HepG2 (cell line): ENCODE results near the gene C2orf42. TPM values are rescaled to one million over a fixed set of nuclear protein-coding genes. Genes with fewer than 3 reads are reported as not detected.

Experiments
- ATF4 ChIP-seq, 2 experiments: fragments of 450-650 bp in 1 of 2; sonication (generic) in 1 of 2; formaldehyde crosslinking; IDR thresholded peaks; 2 replicates each; pipeline versions ENCODE4 v1.5.0 to v1.8.0; 2020 to 2022; ENCODE audit warnings: mild to moderate bottlenecking in 1 of 2, missing genetic modification reagents in 1 of 2
- DR1 ChIP-seq: sonication (generic); formaldehyde crosslinking; IDR thresholded peaks from 2 replicates; pipeline ENCODE4 v1.8.0; 2021; ENCODE audit warnings: mild to moderate bottlenecking, missing genetic modification reagents, inconsistent platforms
- HNRNPL ChIP-seq: fragments of 200-400 bp; formaldehyde crosslinking; IDR thresholded peaks from 2 replicates; pipeline ENCODE4 v1.6.1; 2017; ENCODE audit warnings: mild to moderate bottlenecking, low read depth, low read length
- KDM5A ChIP-seq: fragments of 200-600 bp; sonication (generic); IDR thresholded peaks from 2 replicates; pipeline ENCODE4 v1.7.0; 2018; ENCODE audit warnings: antibody characterized with exemption, mild to moderate bottlenecking, low read length, borderline replicate concordance
- MXD3 ChIP-seq: IDR thresholded peaks from 2 replicates; pipeline ENCODE4 v1.6.1; 2016; ENCODE audit warnings: mild to moderate bottlenecking, missing biosample characterization, missing genetic modification reagents
- ONECUT2 ChIP-seq: sonication (generic); formaldehyde crosslinking; IDR thresholded peaks from 2 replicates; pipeline ENCODE4 v1.4.0; 2020; ENCODE audit warnings: missing genetic modification reagents
- POLR2AphosphoS5 ChIP-seq: IDR thresholded peaks from 2 replicates; pipeline ENCODE4 v1.6.1; 2012; ENCODE audit warnings: low read depth, low read length
- PRMT3 ChIP-seq: sonication (generic); formaldehyde crosslinking; IDR thresholded peaks from 2 replicates; pipeline ENCODE4 v1.8.1; 2022; ENCODE audit warnings: low read depth, mild to moderate bottlenecking, moderate library complexity, missing genetic modification reagents, borderline replicate concordance
- RCOR2 ChIP-seq: IDR thresholded peaks from 2 replicates; pipeline ENCODE4 v1.6.1; 2016; ENCODE audit warnings: missing biosample characterization, missing genetic modification reagents
- SAP130 ChIP-seq: IDR thresholded peaks from 2 replicates; pipeline ENCODE4 v1.6.1; 2016; ENCODE audit warnings: low read depth
- TOE1 ChIP-seq: sonication (generic); formaldehyde crosslinking; IDR thresholded peaks from 2 replicates; pipeline ENCODE4 v1.4.0; 2020; ENCODE audit warnings: mild to moderate bottlenecking, missing genetic modification reagents
- ZNF484 ChIP-seq: sonication (generic); formaldehyde crosslinking; IDR thresholded peaks from 2 replicates; pipeline ENCODE4 v1.5.1; 2020; ENCODE audit warnings: mild to moderate bottlenecking, low read depth, missing genetic modification reagents, borderline replicate concordance
- ZNF496 ChIP-seq: sonication (generic); formaldehyde crosslinking; IDR thresholded peaks from 2 replicates; pipeline ENCODE4 v1.8.1; 2023; ENCODE audit warnings: mild to moderate bottlenecking, moderate library complexity, missing genetic modification reagents; ENCODE audit not compliant: insufficient replicate concordance
- ZSCAN20 ChIP-seq: sonication (generic); formaldehyde crosslinking; IDR thresholded peaks from 2 replicates; pipeline ENCODE4 v1.4.0; 2020; ENCODE audit warnings: missing genetic modification reagents, mild to moderate bottlenecking, borderline replicate concordance
- polyA plus RNA-seq, 8 experiments: library from polyadenylated mRNA; depleted of rRNA in 3 of 8; stranded (reverse) in 7 of 8; unstranded in 1 of 8; fragments of >200 nt; fragmentation: Illumina TruSeq in 4 of 8; extraction: Trizol in 4 of 8; gene quantifications; 2 replicates each; pipeline versions ENCODE4 v1.2.1 to v1.2.3, GENCODE V29; 2011 to 2016; ENCODE audit warnings: low read depth in 4 of 8, missing spikeins in 1 of 8, mixed read lengths in 1 of 8; ENCODE audit not compliant: insufficient read depth in 1 of 8
- total RNA-seq, 5 experiments: library from RNA; depleted of rRNA; stranded (reverse); fragments of >200 nt; fragmentation: Illumina TruSeq; extraction: Trizol; gene quantifications; 2 replicates each; pipeline ENCODE4 v1.2.3, GENCODE V29; 2016; ENCODE audit warnings: low read depth in 1 of 5
- TF ChIP-seq, protein P1 (sequence below): sonication (generic); formaldehyde crosslinking; IDR thresholded peaks from one replicate; pipeline ENCODE4 v1.5.1; 2020; ENCODE audit warnings: mild to moderate bottlenecking, missing genetic modification reagents; ENCODE audit errors: not compliant biosample characterization
- TF ChIP-seq, protein P2 (sequence below): sonication (generic); formaldehyde crosslinking; IDR thresholded peaks from 2 replicates; pipeline ENCODE4 v1.5.0; 2020; ENCODE audit warnings: missing genetic modification reagents
- TF ChIP-seq, protein P3 (sequence below): IDR thresholded peaks from 2 replicates; pipeline ENCODE4 v1.6.1; 2012; ENCODE audit warnings: inconsistent platforms

The C2orf42 gene
- total and polyA plus RNA-seq, 2 of the 13 experiments (the other 11 are each of a cell fraction or from before 2014, with no cell fraction given) = 9.3 to 9.9 TPM

GRCh38 chr2:70141212-70141901, 49.5 kb downstream of the C2orf42 start (continued):
- TF ChIP-seq, protein P1, sequence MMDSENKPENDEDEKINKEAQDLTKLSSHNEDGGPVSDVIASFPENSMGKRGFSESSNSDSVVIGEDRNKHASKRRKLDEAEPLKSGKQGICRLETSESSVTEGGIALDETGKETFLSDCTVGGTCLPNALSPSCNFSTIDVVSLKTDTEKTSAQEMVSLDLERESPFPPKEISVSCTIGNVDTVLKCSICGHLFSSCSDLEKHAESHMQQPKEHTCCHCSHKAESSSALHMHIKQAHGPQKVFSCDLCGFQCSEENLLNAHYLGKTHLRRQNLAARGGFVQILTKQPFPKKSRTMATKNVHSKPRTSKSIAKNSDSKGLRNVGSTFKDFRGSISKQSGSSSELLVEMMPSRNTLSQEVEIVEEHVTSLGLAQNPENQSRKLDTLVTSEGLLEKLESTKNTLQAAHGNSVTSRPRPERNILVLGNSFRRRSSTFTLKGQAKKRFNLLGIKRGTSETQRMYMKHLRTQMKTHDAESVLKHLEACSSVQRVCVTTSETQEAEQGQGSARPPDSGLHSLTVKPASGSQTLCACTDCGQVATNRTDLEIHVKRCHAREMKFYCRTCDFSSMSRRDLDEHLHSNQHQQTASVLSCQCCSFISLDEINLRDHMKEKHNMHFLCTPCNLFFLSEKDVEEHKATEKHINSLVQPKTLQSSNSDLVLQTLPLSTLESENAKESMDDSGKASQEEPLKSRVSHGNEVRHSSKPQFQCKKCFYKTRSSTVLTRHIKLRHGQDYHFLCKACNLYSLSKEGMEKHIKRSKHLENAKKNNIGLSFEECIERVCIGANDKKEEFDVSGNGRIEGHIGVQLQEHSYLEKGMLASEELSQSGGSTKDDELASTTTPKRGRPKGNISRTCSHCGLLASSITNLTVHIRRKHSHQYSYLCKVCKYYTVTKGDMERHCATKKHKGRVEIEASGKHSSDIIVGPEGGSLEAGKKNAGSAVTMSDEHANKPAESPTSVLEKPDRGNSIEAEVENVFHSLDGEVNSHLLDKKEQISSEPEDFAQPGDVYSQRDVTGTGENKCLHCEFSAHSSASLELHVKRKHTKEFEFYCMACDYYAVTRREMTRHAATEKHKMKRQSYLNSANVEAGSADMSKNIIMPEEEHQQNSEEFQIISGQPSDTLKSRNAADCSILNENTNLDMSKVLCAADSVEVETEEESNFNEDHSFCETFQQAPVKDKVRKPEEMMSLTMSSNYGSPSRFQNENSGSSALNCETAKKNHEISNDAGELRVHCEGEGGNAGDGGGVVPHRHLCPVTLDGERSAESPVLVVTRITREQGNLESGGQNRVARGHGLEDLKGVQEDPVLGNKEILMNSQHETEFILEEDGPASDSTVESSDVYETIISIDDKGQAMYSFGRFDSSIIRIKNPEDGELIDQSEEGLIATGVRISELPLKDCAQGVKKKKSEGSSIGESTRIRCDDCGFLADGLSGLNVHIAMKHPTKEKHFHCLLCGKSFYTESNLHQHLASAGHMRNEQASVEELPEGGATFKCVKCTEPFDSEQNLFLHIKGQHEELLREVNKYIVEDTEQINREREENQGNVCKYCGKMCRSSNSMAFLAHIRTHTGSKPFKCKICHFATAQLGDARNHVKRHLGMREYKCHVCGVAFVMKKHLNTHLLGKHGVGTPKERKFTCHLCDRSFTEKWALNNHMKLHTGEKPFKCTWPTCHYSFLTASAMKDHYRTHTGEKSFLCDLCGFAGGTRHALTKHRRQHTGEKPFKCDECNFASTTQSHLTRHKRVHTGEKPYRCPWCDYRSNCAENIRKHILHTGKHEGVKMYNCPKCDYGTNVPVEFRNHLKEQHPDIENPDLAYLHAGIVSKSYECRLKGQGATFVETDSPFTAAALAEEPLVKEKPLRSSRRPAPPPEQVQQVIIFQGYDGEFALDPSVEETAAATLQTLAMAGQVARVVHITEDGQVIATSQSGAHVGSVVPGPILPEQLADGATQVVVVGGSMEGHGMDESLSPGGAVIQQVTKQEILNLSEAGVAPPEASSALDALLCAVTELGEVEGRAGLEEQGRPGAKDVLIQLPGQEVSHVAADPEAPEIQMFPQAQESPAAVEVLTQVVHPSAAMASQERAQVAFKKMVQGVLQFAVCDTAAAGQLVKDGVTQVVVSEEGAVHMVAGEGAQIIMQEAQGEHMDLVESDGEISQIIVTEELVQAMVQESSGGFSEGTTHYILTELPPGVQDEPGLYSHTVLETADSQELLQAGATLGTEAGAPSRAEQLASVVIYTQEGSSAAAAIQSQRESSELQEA (CRISPR knock-in tag) = no peak
- TF ChIP-seq DR1 (CRISPR knock-in tag) = no peak
- no peak for TF ChIP-seq HNRNPL
- no peak for TF ChIP-seq KDM5A
- peak; percentile 45; the same call in 1 of the 2 replicates for TF ChIP-seq POLR2AphosphoS5
- no peak for TF ChIP-seq ZNF496 (CRISPR knock-in tag)
- no peak for TF ChIP-seq ZSCAN20
- TF ChIP-seq MXD3 (CRISPR knock-in tag) = no peak
- TF ChIP-seq, protein P2, sequence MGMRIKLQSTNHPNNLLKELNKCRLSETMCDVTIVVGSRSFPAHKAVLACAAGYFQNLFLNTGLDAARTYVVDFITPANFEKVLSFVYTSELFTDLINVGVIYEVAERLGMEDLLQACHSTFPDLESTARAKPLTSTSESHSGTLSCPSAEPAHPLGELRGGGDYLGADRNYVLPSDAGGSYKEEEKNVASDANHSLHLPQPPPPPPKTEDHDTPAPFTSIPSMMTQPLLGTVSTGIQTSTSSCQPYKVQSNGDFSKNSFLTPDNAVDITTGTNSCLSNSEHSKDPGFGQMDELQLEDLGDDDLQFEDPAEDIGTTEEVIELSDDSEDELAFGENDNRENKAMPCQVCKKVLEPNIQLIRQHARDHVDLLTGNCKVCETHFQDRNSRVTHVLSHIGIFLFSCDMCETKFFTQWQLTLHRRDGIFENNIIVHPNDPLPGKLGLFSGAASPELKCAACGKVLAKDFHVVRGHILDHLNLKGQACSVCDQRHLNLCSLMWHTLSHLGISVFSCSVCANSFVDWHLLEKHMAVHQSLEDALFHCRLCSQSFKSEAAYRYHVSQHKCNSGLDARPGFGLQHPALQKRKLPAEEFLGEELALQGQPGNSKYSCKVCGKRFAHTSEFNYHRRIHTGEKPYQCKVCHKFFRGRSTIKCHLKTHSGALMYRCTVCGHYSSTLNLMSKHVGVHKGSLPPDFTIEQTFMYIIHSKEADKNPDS (CRISPR knock-in tag) = no peak
- no peak; the same call in 1 of the 2 replicates for TF ChIP-seq TOE1
- TF ChIP-seq PRMT3 (CRISPR knock-in tag) = peak; percentile 64; the same call in 1 of the 2 replicates
- TF ChIP-seq ATF4 (CRISPR knock-in tag; IDR thresholded peaks at IDR 0.05) = peak in 1 of 2 experiments; percentile 57; a peak in 1 of 4 replicates
- no peak for TF ChIP-seq ZNF484 (CRISPR knock-in tag)
- TF ChIP-seq SAP130 = no peak; the same call in 1 of the 2 replicates
- no peak for TF ChIP-seq RCOR2 (CRISPR knock-in tag)
- TF ChIP-seq, protein P3, sequence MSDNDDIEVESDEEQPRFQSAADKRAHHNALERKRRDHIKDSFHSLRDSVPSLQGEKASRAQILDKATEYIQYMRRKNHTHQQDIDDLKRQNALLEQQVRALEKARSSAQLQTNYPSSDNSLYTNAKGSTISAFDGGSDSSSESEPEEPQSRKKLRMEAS = no peak
- no peak for TF ChIP-seq ONECUT2 (CRISPR knock-in tag)
